HepG2 (cell line): Measurements from ENCODE around the gene JPH4. TPM values are rescaled to one million over a fixed set of nuclear protein-coding genes. Genes with fewer than 3 reads are reported as not detected.

Source experiments
- EEA1 ChIP-seq: sonication (generic); formaldehyde crosslinking; IDR thresholded peaks from 2 replicates; pipeline ENCODE4 v1.5.1; 2020; ENCODE audit warnings: mild to moderate bottlenecking, missing genetic modification reagents, borderline replicate concordance
- FOXO1 ChIP-seq: sonication (generic); formaldehyde crosslinking; IDR thresholded peaks from 2 replicates; pipeline ENCODE4 v1.4.0; 2020; ENCODE audit warnings: missing genetic modification reagents
- NCOA5 ChIP-seq: sonication (generic); formaldehyde crosslinking; IDR thresholded peaks from 2 replicates; pipeline ENCODE4 v1.4.0; 2020; ENCODE audit warnings: missing genetic modification reagents
- PHF5A ChIP-seq: IDR thresholded peaks from one replicate; pipeline ENCODE4 v1.6.1; 2018; ENCODE audit warnings: low read depth, missing genetic modification reagents; ENCODE audit not compliant: unreplicated experiment
- POLR2G ChIP-seq: fragments of 200-400 bp; formaldehyde crosslinking; IDR thresholded peaks from 2 replicates; pipeline ENCODE4 v1.6.1; 2018; ENCODE audit warnings: mild to moderate bottlenecking, low read depth, low read length, moderate library complexity
- SIN3B ChIP-seq: fragments of 150-350 bp; IDR thresholded peaks from 2 replicates; pipeline ENCODE4 v1.6.1; 2014; ENCODE audit warnings: low read length
- SKI ChIP-seq: fragments of 450-650 bp; IDR thresholded peaks from one replicate; pipeline ENCODE4 v1.6.1; 2018; ENCODE audit warnings: mild to moderate bottlenecking; ENCODE audit not compliant: partially characterized antibody
- STAG1 ChIP-seq: sonication (generic); formaldehyde crosslinking; IDR thresholded peaks from 2 replicates; pipeline ENCODE4 v1.4.0; 2020; ENCODE audit warnings: missing genetic modification reagents
- ZNF274 ChIP-seq: sonication (generic); formaldehyde crosslinking; IDR thresholded peaks from 2 replicates; pipeline ENCODE4 v1.5.1; 2020; ENCODE audit warnings: mild to moderate bottlenecking, missing genetic modification reagents
- ZNF451 ChIP-seq: sonication (generic); formaldehyde crosslinking; IDR thresholded peaks from 2 replicates; pipeline ENCODE4 v1.5.0; 2020; ENCODE audit warnings: mild to moderate bottlenecking, missing genetic modification reagents
- ZNF672 ChIP-seq: sonication (generic); formaldehyde crosslinking; IDR thresholded peaks from 2 replicates; pipeline ENCODE4 v1.8.1; 2022; ENCODE audit warnings: missing genetic modification reagents
- ZSCAN31 ChIP-seq: sonication (generic); formaldehyde crosslinking; IDR thresholded peaks from 2 replicates; pipeline ENCODE4 v1.5.0; 2020; ENCODE audit warnings: low read depth, mild to moderate bottlenecking, missing genetic modification reagents
- polyA plus RNA-seq, 8 experiments: library from polyadenylated mRNA; depleted of rRNA in 3 of 8; stranded (reverse) in 7 of 8; unstranded in 1 of 8; fragments of >200 nt; fragmentation: Illumina TruSeq in 4 of 8; extraction: Trizol in 4 of 8; gene quantifications; 2 replicates each; pipeline versions ENCODE4 v1.2.1 to v1.2.3, GENCODE V29; 2011 to 2016; ENCODE audit warnings: low read depth in 4 of 8, missing spikeins in 1 of 8, mixed read lengths in 1 of 8; ENCODE audit not compliant: insufficient read depth in 1 of 8
- total RNA-seq, 5 experiments: library from RNA; depleted of rRNA; stranded (reverse); fragments of >200 nt; fragmentation: Illumina TruSeq; extraction: Trizol; gene quantifications; 2 replicates each; pipeline ENCODE4 v1.2.3, GENCODE V29; 2016; ENCODE audit warnings: low read depth in 1 of 5
- TF ChIP-seq, protein P1 (sequence below): sonication (generic); formaldehyde crosslinking; IDR thresholded peaks from 2 replicates; pipeline ENCODE4 v1.8.0; 2023; ENCODE audit warnings: mild to moderate bottlenecking, missing genetic modification reagents
- TF ChIP-seq, protein P2 (sequence below): sonication (generic); formaldehyde crosslinking; IDR thresholded peaks from 2 replicates; pipeline ENCODE4 v1.5.1; 2020; ENCODE audit warnings: mild to moderate bottlenecking, missing genetic modification reagents, moderate library complexity
- TF ChIP-seq, protein P3 (sequence below): sonication (generic); formaldehyde crosslinking; IDR thresholded peaks from 2 replicates; pipeline ENCODE4 v1.4.0; 2020; ENCODE audit warnings: mild to moderate bottlenecking, missing genetic modification reagents
- TF ChIP-seq, protein P4 (sequence below): sonication (generic); formaldehyde crosslinking; IDR thresholded peaks from 2 replicates; pipeline ENCODE4 v1.4.0; 2020; ENCODE audit warnings: missing genetic modification reagents, borderline replicate concordance
- TF ChIP-seq, protein P5 (sequence below): sonication (generic); formaldehyde crosslinking; IDR thresholded peaks from 2 replicates; pipeline ENCODE4 v1.4.0; 2020; ENCODE audit warnings: missing genetic modification reagents, low read depth, mild to moderate bottlenecking, borderline replicate concordance

The JPH4 gene
- total and polyA plus RNA-seq, 2 of the 13 experiments (the other 11 are each of a cell fraction or from before 2014, with no cell fraction given) = 0.08 to 0.22 TPM

DNA sequence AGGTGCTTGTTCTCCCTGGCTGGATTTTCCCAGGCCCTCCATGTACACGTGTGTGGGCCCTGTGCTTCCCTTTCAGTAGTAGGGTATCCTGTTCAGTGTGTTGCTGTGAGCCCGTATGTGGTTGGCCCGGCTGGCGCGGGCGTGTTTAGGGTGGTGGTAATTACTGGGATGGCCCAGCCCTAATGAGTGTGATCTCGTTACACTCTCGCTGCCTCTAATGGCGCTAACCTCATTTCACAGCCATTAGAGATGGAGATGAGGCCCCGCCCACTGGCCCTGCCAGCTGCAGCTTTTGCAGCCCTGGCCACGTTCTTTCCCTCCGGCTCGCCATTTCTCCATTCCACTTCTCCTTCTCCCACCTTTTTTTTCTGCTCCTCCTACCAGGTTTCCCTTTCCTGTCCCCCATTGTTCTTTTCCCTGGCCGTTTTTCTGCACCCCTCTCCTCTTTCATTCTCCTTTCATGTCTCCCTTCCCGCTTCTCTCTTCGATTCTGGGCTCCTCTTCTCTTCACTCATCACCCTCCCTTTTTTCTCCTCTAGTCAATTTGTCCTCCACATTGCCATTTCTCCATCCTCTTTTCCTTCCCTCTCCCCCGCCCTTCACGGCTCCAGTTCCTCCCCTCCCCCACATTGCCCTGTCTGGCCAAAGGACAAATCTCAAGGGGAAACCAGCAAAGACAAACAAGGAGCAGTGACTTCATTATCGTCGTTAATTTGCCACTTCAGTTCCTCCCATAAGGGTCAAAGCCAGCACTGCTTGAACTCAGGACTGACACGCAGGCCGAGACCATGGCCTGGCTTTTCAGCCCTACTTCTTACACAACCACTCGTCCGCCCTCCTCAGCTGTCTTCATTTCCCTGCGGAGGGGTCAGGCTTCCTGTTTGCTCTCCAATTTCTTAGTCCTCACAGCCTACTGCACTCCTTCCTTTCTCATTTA lies 33.8 kb downstream of the JPH4 start (continued):
- TF ChIP-seq, protein P1, sequence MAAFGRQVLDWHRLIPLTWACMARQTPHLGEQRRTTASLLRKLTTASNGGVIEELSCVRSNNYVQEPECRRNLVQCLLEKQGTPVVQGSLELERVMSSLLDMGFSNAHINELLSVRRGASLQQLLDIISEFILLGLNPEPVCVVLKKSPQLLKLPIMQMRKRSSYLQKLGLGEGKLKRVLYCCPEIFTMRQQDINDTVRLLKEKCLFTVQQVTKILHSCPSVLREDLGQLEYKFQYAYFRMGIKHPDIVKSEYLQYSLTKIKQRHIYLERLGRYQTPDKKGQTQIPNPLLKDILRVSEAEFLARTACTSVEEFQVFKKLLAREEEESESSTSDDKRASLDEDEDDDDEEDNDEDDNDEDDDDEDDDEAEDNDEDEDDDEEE = 0 out of 2 replicates have a peak, but pooled peaks have one; percentile 37
- TF ChIP-seq FOXO1 (CRISPR knock-in tag) = no peak
- no peak for TF ChIP-seq ZNF672 (CRISPR knock-in tag)
- no peak for TF ChIP-seq SKI
- no peak for TF ChIP-seq NCOA5 (CRISPR knock-in tag)
- TF ChIP-seq STAG1 (CRISPR knock-in tag) = no peak
- TF ChIP-seq, protein P2, sequence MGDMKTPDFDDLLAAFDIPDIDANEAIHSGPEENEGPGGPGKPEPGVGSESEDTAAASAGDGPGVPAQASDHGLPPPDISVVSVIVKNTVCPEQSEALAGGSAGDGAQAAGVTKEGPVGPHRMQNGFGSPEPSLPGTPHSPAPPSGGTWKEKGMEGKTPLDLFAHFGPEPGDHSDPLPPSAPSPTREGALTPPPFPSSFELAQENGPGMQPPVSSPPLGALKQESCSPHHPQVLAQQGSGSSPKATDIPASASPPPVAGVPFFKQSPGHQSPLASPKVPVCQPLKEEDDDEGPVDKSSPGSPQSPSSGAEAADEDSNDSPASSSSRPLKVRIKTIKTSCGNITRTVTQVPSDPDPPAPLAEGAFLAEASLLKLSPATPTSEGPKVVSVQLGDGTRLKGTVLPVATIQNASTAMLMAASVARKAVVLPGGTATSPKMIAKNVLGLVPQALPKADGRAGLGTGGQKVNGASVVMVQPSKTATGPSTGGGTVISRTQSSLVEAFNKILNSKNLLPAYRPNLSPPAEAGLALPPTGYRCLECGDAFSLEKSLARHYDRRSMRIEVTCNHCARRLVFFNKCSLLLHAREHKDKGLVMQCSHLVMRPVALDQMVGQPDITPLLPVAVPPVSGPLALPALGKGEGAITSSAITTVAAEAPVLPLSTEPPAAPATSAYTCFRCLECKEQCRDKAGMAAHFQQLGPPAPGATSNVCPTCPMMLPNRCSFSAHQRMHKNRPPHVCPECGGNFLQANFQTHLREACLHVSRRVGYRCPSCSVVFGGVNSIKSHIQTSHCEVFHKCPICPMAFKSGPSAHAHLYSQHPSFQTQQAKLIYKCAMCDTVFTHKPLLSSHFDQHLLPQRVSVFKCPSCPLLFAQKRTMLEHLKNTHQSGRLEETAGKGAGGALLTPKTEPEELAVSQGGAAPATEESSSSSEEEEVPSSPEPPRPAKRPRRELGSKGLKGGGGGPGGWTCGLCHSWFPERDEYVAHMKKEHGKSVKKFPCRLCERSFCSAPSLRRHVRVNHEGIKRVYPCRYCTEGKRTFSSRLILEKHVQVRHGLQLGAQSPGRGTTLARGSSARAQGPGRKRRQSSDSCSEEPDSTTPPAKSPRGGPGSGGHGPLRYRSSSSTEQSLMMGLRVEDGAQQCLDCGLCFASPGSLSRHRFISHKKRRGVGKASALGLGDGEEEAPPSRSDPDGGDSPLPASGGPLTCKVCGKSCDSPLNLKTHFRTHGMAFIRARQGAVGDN (CRISPR knock-in tag) = peak; percentile 33; the same call in 1 of the 2 replicates
- TF ChIP-seq ZSCAN31 (CRISPR knock-in tag) = no peak
- TF ChIP-seq SIN3B = no peak
- TF ChIP-seq PHF5A (CRISPR knock-in tag) = no peak
- no peak for TF ChIP-seq EEA1 (CRISPR knock-in tag)
- TF ChIP-seq, protein P3, sequence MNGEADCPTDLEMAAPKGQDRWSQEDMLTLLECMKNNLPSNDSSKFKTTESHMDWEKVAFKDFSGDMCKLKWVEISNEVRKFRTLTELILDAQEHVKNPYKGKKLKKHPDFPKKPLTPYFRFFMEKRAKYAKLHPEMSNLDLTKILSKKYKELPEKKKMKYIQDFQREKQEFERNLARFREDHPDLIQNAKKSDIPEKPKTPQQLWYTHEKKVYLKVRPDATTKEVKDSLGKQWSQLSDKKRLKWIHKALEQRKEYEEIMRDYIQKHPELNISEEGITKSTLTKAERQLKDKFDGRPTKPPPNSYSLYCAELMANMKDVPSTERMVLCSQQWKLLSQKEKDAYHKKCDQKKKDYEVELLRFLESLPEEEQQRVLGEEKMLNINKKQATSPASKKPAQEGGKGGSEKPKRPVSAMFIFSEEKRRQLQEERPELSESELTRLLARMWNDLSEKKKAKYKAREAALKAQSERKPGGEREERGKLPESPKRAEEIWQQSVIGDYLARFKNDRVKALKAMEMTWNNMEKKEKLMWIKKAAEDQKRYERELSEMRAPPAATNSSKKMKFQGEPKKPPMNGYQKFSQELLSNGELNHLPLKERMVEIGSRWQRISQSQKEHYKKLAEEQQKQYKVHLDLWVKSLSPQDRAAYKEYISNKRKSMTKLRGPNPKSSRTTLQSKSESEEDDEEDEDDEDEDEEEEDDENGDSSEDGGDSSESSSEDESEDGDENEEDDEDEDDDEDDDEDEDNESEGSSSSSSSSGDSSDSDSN (CRISPR knock-in tag) = no peak
- TF ChIP-seq ZNF451 (CRISPR knock-in tag) = 0 out of 2 replicates have a peak, but pooled peaks have one; percentile 31
- TF ChIP-seq, protein P4, sequence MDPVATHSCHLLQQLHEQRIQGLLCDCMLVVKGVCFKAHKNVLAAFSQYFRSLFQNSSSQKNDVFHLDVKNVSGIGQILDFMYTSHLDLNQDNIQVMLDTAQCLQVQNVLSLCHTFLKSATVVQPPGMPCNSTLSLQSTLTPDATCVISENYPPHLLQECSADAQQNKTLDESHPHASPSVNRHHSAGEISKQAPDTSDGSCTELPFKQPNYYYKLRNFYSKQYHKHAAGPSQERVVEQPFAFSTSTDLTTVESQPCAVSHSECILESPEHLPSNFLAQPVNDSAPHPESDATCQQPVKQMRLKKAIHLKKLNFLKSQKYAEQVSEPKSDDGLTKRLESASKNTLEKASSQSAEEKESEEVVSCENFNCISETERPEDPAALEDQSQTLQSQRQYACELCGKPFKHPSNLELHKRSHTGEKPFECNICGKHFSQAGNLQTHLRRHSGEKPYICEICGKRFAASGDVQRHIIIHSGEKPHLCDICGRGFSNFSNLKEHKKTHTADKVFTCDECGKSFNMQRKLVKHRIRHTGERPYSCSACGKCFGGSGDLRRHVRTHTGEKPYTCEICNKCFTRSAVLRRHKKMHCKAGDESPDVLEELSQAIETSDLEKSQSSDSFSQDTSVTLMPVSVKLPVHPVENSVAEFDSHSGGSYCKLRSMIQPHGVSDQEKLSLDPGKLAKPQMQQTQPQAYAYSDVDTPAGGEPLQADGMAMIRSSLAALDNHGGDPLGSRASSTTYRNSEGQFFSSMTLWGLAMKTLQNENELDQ (CRISPR knock-in tag) = no peak
- no peak for TF ChIP-seq ZNF274
- TF ChIP-seq, protein P5, sequence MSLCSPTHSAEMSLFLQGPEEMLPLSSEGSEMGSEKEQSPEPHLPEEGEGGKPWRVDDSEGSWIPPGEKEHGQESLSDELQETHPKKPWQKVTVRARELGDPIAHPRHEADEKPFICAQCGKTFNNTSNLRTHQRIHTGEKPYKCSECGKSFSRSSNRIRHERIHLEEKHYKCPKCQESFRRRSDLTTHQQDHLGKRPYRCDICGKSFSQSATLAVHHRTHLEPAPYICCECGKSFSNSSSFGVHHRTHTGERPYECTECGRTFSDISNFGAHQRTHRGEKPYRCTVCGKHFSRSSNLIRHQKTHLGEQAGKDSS (CRISPR knock-in tag) = no peak
- TF ChIP-seq POLR2G = 0 out of 2 replicates have a peak, but pooled peaks have one; percentile 12
